ENCODE results near the gene MMAB. TPM values are rescaled to one million over a fixed set of nuclear protein-coding genes. Genes with fewer than 3 reads are reported as not detected.

Gene MMAB
- total RNA-seq, 2 donors from 2014 or later = 13.9 to 25.5 TPM

DNA sequence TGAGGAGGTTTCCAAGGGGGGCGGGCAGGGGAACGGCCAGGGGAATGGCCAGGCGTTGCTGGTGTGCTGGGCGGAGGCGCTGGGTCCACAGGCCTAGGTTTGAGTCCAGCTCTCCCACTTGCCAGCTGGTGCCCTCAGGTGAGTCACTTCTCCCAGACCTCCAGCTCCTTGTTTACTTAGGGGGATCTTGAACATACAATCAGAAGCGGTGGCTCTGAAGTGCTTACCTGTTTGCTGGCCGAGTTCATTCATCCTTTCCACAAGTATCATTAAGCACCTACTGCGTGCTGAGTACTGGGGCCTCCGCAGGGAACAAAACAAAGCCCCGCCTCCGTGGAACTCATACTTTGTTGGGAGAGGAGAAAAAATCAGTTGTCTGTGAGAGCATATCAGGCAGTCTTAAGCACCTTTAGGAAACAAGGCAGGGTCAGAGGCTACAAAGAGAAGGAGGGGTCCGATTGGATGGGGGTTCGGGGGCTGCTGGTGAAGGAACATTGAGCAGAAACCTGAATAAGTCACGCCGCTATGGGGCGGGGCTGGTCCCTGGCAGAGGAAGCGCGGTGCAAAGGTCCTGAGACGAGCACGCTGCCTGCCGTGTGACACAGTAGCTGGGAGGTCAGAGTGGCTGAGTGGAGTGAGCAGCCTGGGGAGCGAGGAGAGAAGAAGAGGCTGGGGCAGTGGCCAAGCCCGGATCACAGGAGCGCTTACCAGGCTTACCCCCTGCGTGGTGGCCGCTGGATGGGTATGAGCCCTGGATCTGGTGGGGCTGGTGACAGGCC is 15.3 kb upstream of the MMAB start:
- H3K27ac Mint-ChIP-seq = no peak overlapping the region
- H3K27me3 Mint-ChIP-seq (ENCODE audit: low read depth) = no peaks in the 10 kb centered on the region
- peaks cover 0 to 3% of the 10 kb centered on the region in 2 donors for H3K36me3 Mint-ChIP-seq (ENCODE audit: insufficient read depth in 2 of 2)
- H3K4me3 Mint-ChIP-seq = no peak overlapping the region
- no peak for DNase-seq
- no peak for ATAC-seq (replicated peaks in 1 of 2)
- no peaks in the 10 kb centered on the region for H3K9me3 Mint-ChIP-seq
- H3K4me1 Mint-ChIP-seq (ENCODE audit: low read depth) = no peaks in the 10 kb centered on the region

DNA sequence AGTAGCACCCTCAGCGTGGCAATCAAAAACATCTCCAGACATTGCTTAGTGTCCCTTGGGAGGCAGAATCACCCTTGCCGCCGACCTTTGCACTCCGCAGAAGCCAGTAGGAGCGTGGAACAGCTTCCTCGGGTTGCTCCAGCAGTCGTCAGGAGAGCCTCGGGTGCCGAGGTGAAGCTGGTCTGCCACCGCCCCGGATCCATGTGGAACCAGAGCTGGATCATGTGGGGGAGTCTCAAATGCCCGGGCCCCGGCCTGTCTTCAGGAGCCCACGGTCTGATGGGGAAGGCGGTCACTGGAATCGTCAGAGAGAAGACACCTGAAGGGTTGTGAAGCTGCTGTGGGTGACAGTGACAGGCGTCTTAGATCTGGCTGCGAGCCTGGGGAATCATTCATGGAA is 14.6 kb upstream of the MMAB start:
- Mint-ChIP-seq H3K27me3 (ENCODE audit: low read depth) (no peaks in the 10 kb centered on the region), H3K4me3 (no peak overlapping the region), H3K27ac (no peak overlapping the region), H3K9me3 (no peaks in the 10 kb centered on the region), H3K36me3 (ENCODE audit: insufficient read depth in 2 of 2) (peaks cover 0 to 3% of the 10 kb centered on the region in 2 donors), H3K4me1 (ENCODE audit: low read depth) (no peaks in the 10 kb centered on the region)
- ATAC-seq (replicated peaks in 1 of 2) (no peak), DNase-seq (no peak)

DNA sequence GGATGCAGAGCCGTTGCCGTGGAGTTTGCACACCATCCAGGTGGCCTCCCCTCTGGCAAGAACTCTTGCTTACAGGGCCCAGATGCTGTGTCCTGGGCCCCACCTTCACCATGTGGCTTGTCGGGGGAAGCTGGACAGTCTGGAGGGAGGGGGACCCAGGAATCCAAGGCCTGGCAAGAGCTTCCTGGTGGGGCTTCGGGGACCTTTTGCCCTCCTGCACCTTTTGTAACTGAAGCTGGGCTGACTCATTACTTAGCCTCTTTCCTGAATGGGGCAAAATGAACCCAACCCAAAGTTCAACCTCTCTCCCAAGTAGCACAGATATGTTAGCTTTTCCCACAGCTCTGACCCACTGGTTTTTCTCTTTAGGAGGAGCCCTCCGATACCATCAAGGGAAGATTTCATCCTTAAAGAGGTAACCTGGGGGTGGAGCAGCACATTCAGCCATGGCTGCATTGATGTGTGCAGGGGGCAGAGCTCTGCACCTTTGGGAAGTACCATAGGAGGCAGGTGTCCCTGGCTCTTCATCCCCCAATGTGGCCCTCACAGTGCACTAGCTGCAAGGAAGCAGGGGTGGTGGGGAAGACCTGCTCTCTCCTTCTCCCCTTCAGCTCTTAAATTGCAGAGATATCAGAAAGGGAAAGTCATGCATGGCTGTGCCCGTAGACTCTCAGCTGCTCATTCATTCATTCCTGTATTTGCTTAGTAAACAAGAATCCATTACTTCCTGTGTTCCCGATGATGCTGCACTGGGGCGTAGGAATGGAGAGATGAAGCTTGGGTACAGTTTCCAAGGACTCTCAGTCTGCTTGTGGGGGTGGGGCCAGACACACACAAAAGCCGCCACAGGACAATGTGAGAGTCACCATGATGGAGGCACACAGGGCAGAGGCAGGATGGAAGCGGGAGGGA is 13.3 kb upstream of the MMAB start:
- DNase-seq (no peak), ATAC-seq (replicated peaks in 1 of 2) (no peak)
- H3K27me3 Mint-ChIP-seq (ENCODE audit: low read depth) = no peaks in the 10 kb centered on the region
- no peak overlapping the region for H3K4me3 Mint-ChIP-seq
- no peaks in the 10 kb centered on the region for H3K4me1 Mint-ChIP-seq (ENCODE audit: low read depth)
- no peaks in the 10 kb centered on the region for H3K9me3 Mint-ChIP-seq
- no peak overlapping the region for H3K27ac Mint-ChIP-seq
- H3K36me3 Mint-ChIP-seq (ENCODE audit: insufficient read depth in 2 of 2) = peaks cover 0 to 3% of the 10 kb centered on the region in 2 donors

DNA sequence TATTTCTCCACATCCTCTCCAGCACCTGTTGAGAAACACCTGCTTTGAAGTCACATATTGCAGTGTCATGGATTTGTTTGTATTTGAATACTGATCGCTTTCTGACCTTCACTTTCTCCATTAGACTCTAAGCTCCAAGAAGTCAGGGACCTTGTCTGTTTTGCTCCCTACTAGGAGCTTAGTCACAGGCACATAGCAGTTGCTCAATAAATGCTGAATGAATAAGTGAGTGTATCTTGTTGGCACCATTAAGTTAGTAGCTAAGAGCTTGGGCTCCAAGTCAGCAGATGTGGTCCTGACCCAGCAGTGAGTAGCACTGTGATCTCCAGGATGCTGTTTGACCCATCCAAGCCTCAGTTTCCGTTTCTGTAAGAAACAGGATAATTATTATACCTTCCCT is 10.4 kb upstream of the MMAB start:
- Mint-ChIP-seq H3K4me3 (no peak overlapping the region), H3K36me3 (ENCODE audit: insufficient read depth in 2 of 2) (peaks cover 0 to 5% of the 10 kb centered on the region in 2 donors), H3K27me3 (ENCODE audit: low read depth) (no peaks in the 10 kb centered on the region), H3K9me3 (no peaks in the 10 kb centered on the region), H3K4me1 (ENCODE audit: low read depth) (no peaks in the 10 kb centered on the region), H3K27ac (no peak overlapping the region)
- no peak for ATAC-seq (replicated peaks in 1 of 2)
- DNase-seq = no peak

DNA sequence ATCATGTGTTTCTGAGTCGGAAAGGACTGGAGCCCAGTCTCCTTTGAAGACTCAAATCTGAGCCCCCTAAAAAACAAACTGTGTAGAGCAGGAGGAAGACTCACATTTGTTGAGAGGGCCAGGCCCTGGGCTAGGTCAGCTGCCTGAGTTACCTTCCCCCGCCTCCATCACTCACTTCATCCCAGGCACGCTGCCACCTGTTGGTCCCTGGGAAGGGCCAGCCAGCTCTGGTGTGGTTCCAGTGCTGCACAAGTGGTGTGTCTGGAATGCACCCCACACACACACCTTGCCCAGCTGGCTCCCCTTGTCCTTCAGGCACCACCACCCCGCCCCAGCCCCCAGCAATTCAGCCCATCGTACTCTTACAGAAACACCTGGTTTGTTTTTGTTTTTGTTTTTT is 9.3 kb upstream of the MMAB start:
- Mint-ChIP-seq H3K9me3 (no peaks in the 10 kb centered on the region), H3K4me1 (ENCODE audit: low read depth) (no peaks in the 10 kb centered on the region), H3K27me3 (ENCODE audit: low read depth) (no peaks in the 10 kb centered on the region), H3K36me3 (ENCODE audit: insufficient read depth in 2 of 2) (peaks cover 0 to 1% of the 10 kb centered on the region in 2 donors), H3K27ac (no peak overlapping the region), H3K4me3 (no peak overlapping the region)
- no peak for DNase-seq
- no peak for ATAC-seq (replicated peaks in 1 of 2)

DNA sequence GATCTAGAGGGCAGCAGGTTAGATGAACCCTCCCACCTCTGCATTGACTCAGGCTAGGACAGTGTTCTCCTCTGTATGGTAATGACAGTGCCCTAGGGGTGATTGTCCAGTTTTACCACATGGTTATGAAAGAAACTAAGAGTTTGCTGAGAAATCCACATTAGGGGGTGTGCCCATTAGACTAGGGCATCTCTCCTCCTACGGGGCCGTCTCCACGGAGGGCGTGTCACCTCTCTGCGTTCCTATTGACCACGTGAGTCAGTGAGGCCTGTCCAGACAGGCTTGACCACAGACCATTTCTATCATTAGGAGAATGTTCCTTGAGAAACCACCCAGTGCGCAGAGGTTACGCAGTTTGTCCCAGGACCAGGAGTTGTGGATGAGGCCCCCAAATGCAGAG is 8.6 kb upstream of the MMAB start:
- Mint-ChIP-seq H3K9me3 (no peaks in the 10 kb centered on the region), H3K4me1 (ENCODE audit: low read depth) (no peaks in the 10 kb centered on the region), H3K27ac (no peak overlapping the region), H3K36me3 (ENCODE audit: insufficient read depth in 2 of 2) (peaks cover 0 to 5% of the 10 kb centered on the region in 2 donors), H3K4me3 (no peak overlapping the region), H3K27me3 (ENCODE audit: low read depth) (no peaks in the 10 kb centered on the region)
- DNase-seq (no peak), ATAC-seq (replicated peaks in 1 of 2) (no peak)

DNA sequence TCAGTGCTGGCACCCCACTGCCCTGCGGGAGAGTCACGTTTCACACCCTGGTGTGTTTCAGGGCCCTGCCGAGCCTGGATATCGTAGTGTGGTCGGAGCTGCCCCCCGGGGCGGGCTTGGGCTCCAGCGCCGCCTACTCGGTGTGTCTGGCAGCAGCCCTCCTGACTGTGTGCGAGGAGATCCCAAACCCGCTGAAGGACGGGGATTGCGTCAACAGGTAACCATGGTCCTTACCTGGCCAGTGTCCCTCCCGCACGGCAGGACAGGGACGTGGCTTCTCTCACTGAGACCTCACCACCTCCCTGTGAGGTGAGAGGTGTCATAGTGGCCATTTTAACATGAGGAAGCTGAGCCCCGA is 8.0 kb upstream of the MMAB start:
- no peaks in the 10 kb centered on the region for H3K9me3 Mint-ChIP-seq
- no peak overlapping the region for H3K4me3 Mint-ChIP-seq
- no peak for DNase-seq
- no peaks in the 10 kb centered on the region for H3K27me3 Mint-ChIP-seq (ENCODE audit: low read depth)
- ATAC-seq (replicated peaks in 1 of 2) = no peak
- peaks cover 0 to 5% of the 10 kb centered on the region in 2 donors for H3K36me3 Mint-ChIP-seq (ENCODE audit: insufficient read depth in 2 of 2)
- H3K4me1 Mint-ChIP-seq (ENCODE audit: low read depth) = no peaks in the 10 kb centered on the region
- no peak overlapping the region for H3K27ac Mint-ChIP-seq

DNA sequence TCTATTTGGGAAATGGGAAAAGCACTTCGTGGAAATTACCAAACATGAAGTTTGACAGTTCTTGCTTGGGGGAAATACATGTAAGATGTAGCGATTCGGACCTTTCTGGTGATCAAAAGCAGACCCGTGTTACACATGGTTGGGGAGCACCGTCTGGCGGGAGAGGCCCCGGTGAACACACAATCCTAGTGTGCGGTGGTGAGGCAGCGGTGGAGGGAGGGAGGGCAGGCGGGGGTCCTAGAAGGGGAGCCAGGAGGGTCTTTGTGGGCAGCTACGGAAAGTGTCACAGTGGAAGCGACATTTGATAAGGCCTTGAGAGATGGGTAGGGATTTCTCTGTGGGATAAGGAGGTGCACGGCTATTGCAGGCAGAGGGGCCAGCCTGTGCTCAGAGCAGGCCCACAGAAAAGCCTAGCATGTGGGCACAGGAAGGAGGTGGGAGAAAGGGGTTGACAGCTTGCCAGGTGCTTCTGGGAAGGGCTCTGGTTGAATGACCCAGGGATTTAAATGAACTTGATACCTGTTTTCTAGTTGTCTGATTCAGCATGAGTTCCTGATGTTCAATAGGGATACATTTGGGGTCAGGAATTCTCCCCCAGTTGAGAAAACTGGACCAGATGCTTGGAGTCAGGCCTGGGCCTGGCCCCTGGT is 7.5 kb upstream of the MMAB start:
- no peak for ATAC-seq (replicated peaks in 1 of 2)
- H3K27ac Mint-ChIP-seq = no peak overlapping the region
- H3K36me3 Mint-ChIP-seq (ENCODE audit: insufficient read depth in 2 of 2) = peaks cover 0 to 5% of the 10 kb centered on the region in 2 donors
- H3K9me3 Mint-ChIP-seq = no peaks in the 10 kb centered on the region
- no peak for DNase-seq
- H3K27me3 Mint-ChIP-seq (ENCODE audit: low read depth) = no peaks in the 10 kb centered on the region
- no peak overlapping the region for H3K4me3 Mint-ChIP-seq
- no peaks in the 10 kb centered on the region for H3K4me1 Mint-ChIP-seq (ENCODE audit: low read depth)

DNA sequence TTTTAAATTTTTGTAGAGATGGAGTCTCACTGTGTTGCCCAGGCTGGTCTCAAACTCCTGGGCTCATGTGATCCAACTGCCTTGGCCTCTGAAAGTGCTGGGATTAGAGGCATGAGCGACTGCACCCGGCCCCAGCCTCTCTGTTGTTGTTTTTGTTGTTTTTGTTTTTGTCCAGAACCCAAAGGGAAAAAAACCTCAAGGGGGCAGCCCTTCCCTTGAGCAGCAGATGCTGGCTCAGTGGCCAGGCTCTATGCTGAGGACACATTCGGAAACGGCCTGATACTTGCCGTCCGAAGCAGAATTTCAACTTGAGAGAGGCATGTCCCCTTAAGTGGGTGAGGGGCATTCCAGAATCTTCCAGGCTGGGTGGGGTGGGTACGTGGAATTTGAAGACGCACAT is 7.0 kb upstream of the MMAB start:
- Mint-ChIP-seq H3K27ac (no peak overlapping the region), H3K27me3 (ENCODE audit: low read depth) (no peaks in the 10 kb centered on the region), H3K36me3 (ENCODE audit: insufficient read depth in 2 of 2) (peaks cover 0 to 5% of the 10 kb centered on the region in 2 donors), H3K9me3 (no peaks in the 10 kb centered on the region), H3K4me3 (no peak overlapping the region), H3K4me1 (ENCODE audit: low read depth) (no peaks in the 10 kb centered on the region)
- DNase-seq (no peak), ATAC-seq (replicated peaks in 1 of 2) (no peak)

DNA sequence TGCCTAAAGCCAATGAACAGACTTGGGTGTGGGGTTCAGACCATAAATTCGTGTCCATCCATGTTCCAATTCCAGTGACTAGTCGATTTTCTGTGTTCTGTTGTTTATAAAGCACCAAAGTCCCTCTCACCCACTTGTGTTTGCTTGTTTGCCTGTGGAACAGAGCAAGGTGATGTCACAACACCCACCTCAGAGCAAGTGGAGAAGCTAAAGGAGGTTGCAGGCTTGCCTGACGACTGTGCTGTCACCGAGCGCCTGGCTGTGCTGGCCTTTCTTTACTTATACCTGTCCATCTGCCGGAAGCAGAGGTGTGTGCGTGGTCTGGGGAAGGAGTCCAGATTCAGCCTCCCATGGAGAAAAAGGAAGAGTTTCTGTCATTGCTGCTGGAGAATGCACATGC is 6.3 kb upstream of the MMAB start:
- no peak overlapping the region for H3K27ac Mint-ChIP-seq

DNA sequence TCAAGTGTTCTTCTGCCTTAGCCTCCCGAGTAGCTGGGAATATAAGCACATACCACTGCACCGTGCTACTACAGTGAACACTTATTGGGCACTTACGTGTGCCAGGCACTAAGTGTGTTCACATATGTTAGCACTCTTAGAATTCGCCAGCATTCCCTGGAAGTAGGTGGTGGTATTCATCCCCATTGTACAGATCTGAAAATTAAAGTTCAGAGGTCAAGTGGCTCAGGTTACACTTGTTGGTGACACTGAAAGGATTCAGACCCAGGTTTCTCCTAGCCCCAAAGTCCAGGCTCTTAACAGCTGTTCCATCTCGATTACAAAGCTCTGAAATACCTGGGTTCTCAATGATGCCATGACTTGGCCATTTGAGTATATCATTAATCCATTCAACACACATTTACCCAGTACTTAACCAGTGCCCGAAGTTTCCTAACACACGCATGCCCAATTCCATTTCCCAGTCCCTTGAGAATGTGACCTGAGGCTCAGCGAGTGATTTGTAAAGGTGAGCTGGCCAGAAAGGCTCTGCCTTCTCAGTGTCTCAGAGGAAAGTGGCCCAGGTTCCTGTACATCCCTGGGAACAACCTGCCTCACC is 5.1 kb upstream of the MMAB start:
- DNase-seq (no peak), ATAC-seq (replicated peaks in 1 of 2) (no peak)
- H3K9me3 Mint-ChIP-seq = no peaks in the 10 kb centered on the region
- no peaks in the 10 kb centered on the region for H3K27me3 Mint-ChIP-seq (ENCODE audit: low read depth)
- no peak overlapping the region for H3K27ac Mint-ChIP-seq
- H3K4me3 Mint-ChIP-seq = no peak overlapping the region
- peaks cover 11% of the 10 kb centered on the region for H3K4me1 Mint-ChIP-seq (ENCODE audit: low read depth)
- peaks cover 0 to 5% of the 10 kb centered on the region in 2 donors for H3K36me3 Mint-ChIP-seq (ENCODE audit: insufficient read depth in 2 of 2)

More for the DNA sequence above, 6.3 kb upstream of the MMAB start:
- Mint-ChIP-seq H3K36me3 (ENCODE audit: insufficient read depth in 2 of 2) (peaks cover 0 to 5% of the 10 kb centered on the region in 2 donors), H3K27me3 (ENCODE audit: low read depth) (no peaks in the 10 kb centered on the region), H3K9me3 (no peaks in the 10 kb centered on the region), H3K4me1 (ENCODE audit: low read depth) (peaks cover 5% of the 10 kb centered on the region), H3K4me3 (no peak overlapping the region)
- DNase-seq (no peak), ATAC-seq (replicated peaks in 1 of 2) (no peak)

DNA sequence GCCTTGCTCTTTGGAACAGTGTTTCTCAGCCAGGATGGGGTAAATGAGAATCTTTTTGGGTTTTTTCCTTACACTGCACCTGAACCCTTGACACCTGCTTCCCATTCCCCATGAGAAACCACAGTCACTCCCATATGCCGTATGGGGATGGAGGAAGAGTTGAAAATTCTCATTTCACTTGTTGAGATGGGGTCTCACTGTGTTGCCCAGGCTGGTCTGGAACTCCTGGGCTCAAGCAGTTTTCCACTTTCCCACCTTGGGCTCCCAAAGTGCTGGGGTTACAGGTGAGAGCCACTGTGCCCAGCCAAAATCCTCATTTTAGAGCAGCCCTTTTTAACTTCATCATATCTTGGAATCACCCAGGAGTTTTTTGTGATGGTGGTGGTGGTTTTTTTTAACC is 4.0 kb upstream of the MMAB start:
- Mint-ChIP-seq H3K4me3 (no peak overlapping the region), H3K9me3 (no peaks in the 10 kb centered on the region), H3K27me3 (ENCODE audit: low read depth) (no peaks in the 10 kb centered on the region), H3K27ac (no peak overlapping the region), H3K4me1 (ENCODE audit: low read depth) (peaks cover 20% of the 10 kb centered on the region), H3K36me3 (ENCODE audit: insufficient read depth in 2 of 2) (peaks cover 0 to 5% of the 10 kb centered on the region in 2 donors)
- DNase-seq (no peak), ATAC-seq (replicated peaks in 1 of 2) (no peak)

DNA sequence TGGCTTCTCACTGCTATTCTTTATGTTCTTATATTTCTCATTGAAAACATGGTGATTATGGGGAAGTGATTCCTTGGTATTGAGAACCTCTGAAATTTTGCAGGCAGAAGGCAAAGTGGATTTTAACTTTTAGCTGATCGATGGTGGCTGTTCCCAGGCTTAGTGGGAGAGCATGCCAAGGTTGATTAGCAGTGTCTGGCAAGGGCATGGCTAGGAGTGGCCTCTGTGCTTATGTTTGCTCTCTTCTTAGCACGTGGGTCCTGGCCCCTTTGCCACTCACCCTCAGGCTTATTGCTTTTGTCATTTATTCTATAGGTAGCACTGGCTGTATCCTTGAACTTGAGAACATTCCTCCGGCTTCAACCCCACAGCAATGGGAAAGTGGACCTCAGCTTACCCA is 2.4 kb upstream of the MMAB start:
- no peak overlapping the region for H3K4me3 Mint-ChIP-seq
- H3K27me3 Mint-ChIP-seq (ENCODE audit: low read depth) = no peaks in the 10 kb centered on the region
- peaks cover 21% of the 10 kb centered on the region for H3K4me1 Mint-ChIP-seq (ENCODE audit: low read depth)
- H3K27ac Mint-ChIP-seq = no peak overlapping the region
- ATAC-seq (replicated peaks in 1 of 2) (no peak), DNase-seq (no peak)
- no peaks in the 10 kb centered on the region for H3K9me3 Mint-ChIP-seq
- H3K36me3 Mint-ChIP-seq (ENCODE audit: insufficient read depth in 2 of 2) = peaks cover 0 to 5% of the 10 kb centered on the region in 2 donors
